Hematopoietic multipotent progenitor cell treated with erythropoietin and hydrocortisone succinate and interleukin-3 and kit ligand, for 4 days (in vitro differentiated cells): Measurements from ENCODE around the gene AIRE.

Experiments
- DNase-seq: peaks from one replicate; pipeline ENCODE4 v3.0.0-alpha.2; 2015

AIRE gene

GRCh38 chr21:44306936-44307704 is 21.4 kb downstream of the AIRE start:
- no peak for DNase-seq

GRCh38 chr21:44310628-44311507 is 25.2 kb downstream of the AIRE start:
- no peak for DNase-seq

- DNase-seq: no peak
Observed at GRCh38 chr21:44312089-44312488, 26.4 kb downstream of the AIRE start.

GRCh38 chr21:44312716-44313115 is 27.0 kb downstream of the AIRE start:
- DNase-seq: no peak

GRCh38 chr21:44313451-44313850 is 27.8 kb downstream of the AIRE start:
- DNase-seq: no peak

- no peak for DNase-seq
Observed at GRCh38 chr21:44314128-44314527, 28.5 kb downstream of the AIRE start.

- DNase-seq: no peak
Observed at GRCh38 chr21:44314561-44314960, 28.9 kb downstream of the AIRE start.

GRCh38 chr21:44315691-44316203 is 30.1 kb downstream of the AIRE start:
- DNase-seq: no peak

GRCh38 chr21:44316277-44316900 is 30.7 kb downstream of the AIRE start:
- no peak for DNase-seq

GRCh38 chr21:44317241-44317782 is 31.6 kb downstream of the AIRE start:
- no peak for DNase-seq

GRCh38 chr21:44317871-44318270 is 32.2 kb downstream of the AIRE start:
- DNase-seq: no peak

GRCh38 chr21:44318489-44319285 is 33.0 kb downstream of the AIRE start:
- no peak for DNase-seq

GRCh38 chr21:44319407-44320065 is 33.9 kb downstream of the AIRE start:
- DNase-seq: no peak

- DNase-seq: no peak
Observed at GRCh38 chr21:44320847-44321246, 35.2 kb downstream of the AIRE start.

GRCh38 chr21:44321846-44322450 is 36.3 kb downstream of the AIRE start:
- DNase-seq: no peak

GRCh38 chr21:44322621-44323325 is 37.1 kb downstream of the AIRE start:
- no peak for DNase-seq

- no peak for DNase-seq
Observed at GRCh38 chr21:44323591-44323990, 37.9 kb downstream of the AIRE start.

GRCh38 chr21:44324106-44324853 is 38.6 kb downstream of the AIRE start:
- DNase-seq: no peak

- no peak for DNase-seq
Observed at GRCh38 chr21:44324854-44325107, 39.1 kb downstream of the AIRE start.
